K562 (cell line): Measurements from ENCODE around the gene SLC25A1. TPM values are rescaled to one million over a fixed set of nuclear protein-coding genes. Genes with fewer than 3 reads are reported as not detected.

Source experiments
- BHLHE40 ChIP-seq: IDR thresholded peaks from 2 replicates; pipeline ENCODE4 v1.6.1; 2011; ENCODE audit warnings: low read length, improper control_type of control experiment
- CAMTA2 ChIP-seq: fragments of 250-450 bp; sonication (Bioruptor Pico); conservative IDR thresholded peaks from 2 replicates; pipeline ENCODE4 v1.5.1; 2022
- CBX2 ChIP-seq: fragments of 200-600 bp; sonication (generic); IDR thresholded peaks from one replicate; pipeline ENCODE4 v1.6.1; 2012; ENCODE audit warnings: mild to moderate bottlenecking, low read length, inconsistent platforms; ENCODE audit not compliant: insufficient read depth, poor library complexity, severe bottlenecking
- CUX1 ChIP-seq: fragments of 200-800 bp; sonication (Bioruptor generic); IDR thresholded peaks from 2 replicates; pipeline ENCODE4 v1.6.1; 2016; ENCODE audit warnings: missing genetic modification characterization, missing compliant biosample characterization
- DIDO1 ChIP-seq: fragments of 450-650 bp; IDR thresholded peaks from 2 replicates; pipeline ENCODE4 v1.6.1; 2016; ENCODE audit warnings: low read depth, missing biosample characterization, missing genetic modification characterization
- NR2C2 ChIP-seq, 2 experiments: fragments of 200-800 bp in 1 of 2; sonication (Bioruptor generic) in 1 of 2; sonication (generic) in 1 of 2; formaldehyde crosslinking in 1 of 2; IDR thresholded peaks; 2 replicates each; pipeline versions ENCODE4 v1.6.1 to v1.8.0; 2016 to 2022; ENCODE audit warnings: mild to moderate bottlenecking in 1 of 2, missing compliant biosample characterization in 1 of 2, missing genetic modification characterization in 1 of 2, missing genetic modification reagents in 1 of 2
- PTBP1 ChIP-seq: fragments of 200-400 bp; formaldehyde crosslinking; IDR thresholded peaks from 2 replicates; pipeline ENCODE4 v1.6.1; 2017; ENCODE audit warnings: low read depth, low read length
- RB1 ChIP-seq: fragments of 450-650 bp; IDR thresholded peaks from 2 replicates; pipeline ENCODE4 v1.6.1; 2017; ENCODE audit warnings: low read depth, mild to moderate bottlenecking
- SMARCA4 ChIP-seq: fragments of 450-650 bp; IDR thresholded peaks from 2 replicates; pipeline ENCODE4 v1.6.1; 2016
- ZNF384 ChIP-seq: IDR thresholded peaks from 2 replicates; pipeline ENCODE4 v1.6.1; 2012; ENCODE audit warnings: low read depth, low read length, improper control_type of control experiment
- polyA plus RNA-seq, 8 experiments: library from polyadenylated mRNA; depleted of rRNA in 4 of 8; stranded (reverse) in 5 of 8; unstranded in 3 of 8; fragments of >200 nt; fragmentation: Nextera tagmentation in 2 of 8; fragmentation: Illumina TruSeq in 1 of 8; extraction: Ambion mirVana in 2 of 8; extraction: Trizol in 1 of 8; gene quantifications; 2 replicates each; pipeline versions ENCODE4 v1.2.1 to v1.2.3, GENCODE V29; 2011 to 2014; ENCODE audit warnings: inconsistent platforms in 1 of 8, missing spikeins in 1 of 8
- total RNA-seq, 7 experiments: library from RNA; depleted of rRNA in 6 of 7; stranded (reverse); fragments of >200 nt in 6 of 7; fragmentation: Illumina TruSeq in 2 of 7; extraction: Trizol in 2 of 7; gene quantifications; 2 replicates each; pipeline versions ENCODE4 v1.2.1 to v1.2.3, GENCODE V29; 2011 to 2021; ENCODE audit warnings: low replicate concordance in 1 of 7
- TF ChIP-seq, protein P1 (sequence below): fragments of 250-450 bp; sonication (Bioruptor Pico); IDR thresholded peaks from 2 replicates; pipeline ENCODE4 v1.5.0; 2021
- TF ChIP-seq, protein P2 (sequence below): sonication (generic); IDR thresholded peaks from 2 replicates; pipeline ENCODE4 v1.6.1; 2016
- TF ChIP-seq, protein P3 (sequence below): IDR thresholded peaks from 3 replicates; pipeline ENCODE4 v1.6.1; 2011; ENCODE audit warnings: borderline replicate concordance, mild to moderate bottlenecking, moderate library complexity; ENCODE audit not compliant: insufficient read length; ENCODE audit errors: extremely low read depth
- TF ChIP-seq, protein P4 (sequence below): fragments of 250-450 bp; sonication (Bioruptor Pico); IDR thresholded peaks from 2 replicates; pipeline ENCODE4 v1.5.0; 2020; ENCODE audit warnings: mild to moderate bottlenecking, borderline replicate concordance

Gene SLC25A1
- total and polyA plus RNA-seq, 9 of the 15 experiments (the other 6 are each of a cell fraction or from before 2014, with no cell fraction given) = 11.0 to 408 (median 110) TPM

GRCh38 chr22:19174106-19175025 is 4.2 kb downstream of the SLC25A1 start (continued):
- TF ChIP-seq NR2C2 (CRISPR knock-in tag; IDR thresholded peaks at IDR 0.05) (no peak), NR2C2 (tag; IDR thresholded peaks at IDR 0.05) (no peak), DIDO1 (no peak), BHLHE40 (no peak), RB1 (no peak), CBX2 (no peak), PTBP1 (no peak), CUX1 (CRISPR knock-in tag) (no peak), SMARCA4 (no peak), ZNF384 (no peak), CAMTA2 (CRISPR knock-in tag) (peak; percentile 25; the same call in 1 of the 2 replicates)
- TF ChIP-seq, protein P1, sequence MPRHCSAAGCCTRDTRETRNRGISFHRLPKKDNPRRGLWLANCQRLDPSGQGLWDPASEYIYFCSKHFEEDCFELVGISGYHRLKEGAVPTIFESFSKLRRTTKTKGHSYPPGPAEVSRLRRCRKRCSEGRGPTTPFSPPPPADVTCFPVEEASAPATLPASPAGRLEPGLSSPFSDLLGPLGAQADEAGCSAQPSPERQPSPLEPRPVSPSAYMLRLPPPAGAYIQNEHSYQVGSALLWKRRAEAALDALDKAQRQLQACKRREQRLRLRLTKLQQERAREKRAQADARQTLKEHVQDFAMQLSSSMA (CRISPR knock-in tag) = no peak
- TF ChIP-seq, protein P2, sequence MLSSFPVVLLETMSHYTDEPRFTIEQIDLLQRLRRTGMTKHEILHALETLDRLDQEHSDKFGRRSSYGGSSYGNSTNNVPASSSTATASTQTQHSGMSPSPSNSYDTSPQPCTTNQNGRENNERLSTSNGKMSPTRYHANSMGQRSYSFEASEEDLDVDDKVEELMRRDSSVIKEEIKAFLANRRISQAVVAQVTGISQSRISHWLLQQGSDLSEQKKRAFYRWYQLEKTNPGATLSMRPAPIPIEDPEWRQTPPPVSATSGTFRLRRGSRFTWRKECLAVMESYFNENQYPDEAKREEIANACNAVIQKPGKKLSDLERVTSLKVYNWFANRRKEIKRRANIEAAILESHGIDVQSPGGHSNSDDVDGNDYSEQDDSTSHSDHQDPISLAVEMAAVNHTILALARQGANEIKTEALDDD = no peak
- TF ChIP-seq, protein P3, sequence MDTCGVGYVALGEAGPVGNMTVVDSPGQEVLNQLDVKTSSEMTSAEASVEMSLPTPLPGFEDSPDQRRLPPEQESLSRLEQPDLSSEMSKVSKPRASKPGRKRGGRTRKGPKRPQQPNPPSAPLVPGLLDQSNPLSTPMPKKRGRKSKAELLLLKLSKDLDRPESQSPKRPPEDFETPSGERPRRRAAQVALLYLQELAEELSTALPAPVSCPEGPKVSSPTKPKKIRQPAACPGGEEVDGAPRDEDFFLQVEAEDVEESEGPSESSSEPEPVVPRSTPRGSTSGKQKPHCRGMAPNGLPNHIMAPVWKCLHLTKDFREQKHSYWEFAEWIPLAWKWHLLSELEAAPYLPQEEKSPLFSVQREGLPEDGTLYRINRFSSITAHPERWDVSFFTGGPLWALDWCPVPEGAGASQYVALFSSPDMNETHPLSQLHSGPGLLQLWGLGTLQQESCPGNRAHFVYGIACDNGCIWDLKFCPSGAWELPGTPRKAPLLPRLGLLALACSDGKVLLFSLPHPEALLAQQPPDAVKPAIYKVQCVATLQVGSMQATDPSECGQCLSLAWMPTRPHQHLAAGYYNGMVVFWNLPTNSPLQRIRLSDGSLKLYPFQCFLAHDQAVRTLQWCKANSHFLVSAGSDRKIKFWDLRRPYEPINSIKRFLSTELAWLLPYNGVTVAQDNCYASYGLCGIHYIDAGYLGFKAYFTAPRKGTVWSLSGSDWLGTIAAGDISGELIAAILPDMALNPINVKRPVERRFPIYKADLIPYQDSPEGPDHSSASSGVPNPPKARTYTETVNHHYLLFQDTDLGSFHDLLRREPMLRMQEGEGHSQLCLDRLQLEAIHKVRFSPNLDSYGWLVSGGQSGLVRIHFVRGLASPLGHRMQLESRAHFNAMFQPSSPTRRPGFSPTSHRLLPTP = no peak
- TF ChIP-seq, protein P4, sequence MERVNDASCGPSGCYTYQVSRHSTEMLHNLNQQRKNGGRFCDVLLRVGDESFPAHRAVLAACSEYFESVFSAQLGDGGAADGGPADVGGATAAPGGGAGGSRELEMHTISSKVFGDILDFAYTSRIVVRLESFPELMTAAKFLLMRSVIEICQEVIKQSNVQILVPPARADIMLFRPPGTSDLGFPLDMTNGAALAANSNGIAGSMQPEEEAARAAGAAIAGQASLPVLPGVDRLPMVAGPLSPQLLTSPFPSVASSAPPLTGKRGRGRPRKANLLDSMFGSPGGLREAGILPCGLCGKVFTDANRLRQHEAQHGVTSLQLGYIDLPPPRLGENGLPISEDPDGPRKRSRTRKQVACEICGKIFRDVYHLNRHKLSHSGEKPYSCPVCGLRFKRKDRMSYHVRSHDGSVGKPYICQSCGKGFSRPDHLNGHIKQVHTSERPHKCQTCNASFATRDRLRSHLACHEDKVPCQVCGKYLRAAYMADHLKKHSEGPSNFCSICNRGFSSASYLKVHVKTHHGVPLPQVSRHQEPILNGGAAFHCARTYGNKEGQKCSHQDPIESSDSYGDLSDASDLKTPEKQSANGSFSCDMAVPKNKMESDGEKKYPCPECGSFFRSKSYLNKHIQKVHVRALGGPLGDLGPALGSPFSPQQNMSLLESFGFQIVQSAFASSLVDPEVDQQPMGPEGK (CRISPR knock-in tag) = no peak
